Prostate gland (tissue), 2 donors: ENCODE measurements around the gene FGF19.

Experiments used
- POLR2A ChIP-seq: fragments of 450-650 bp; IDR thresholded peaks from one replicate; pipeline ENCODE4 v1.6.1; 2016; ENCODE audit warnings: antibody characterized with exemption, mild to moderate bottlenecking
- TF ChIP-seq, protein P1 (sequence below), 4 experiments: fragments of 200-600 bp in 2 of 4; fragments of 450-650 bp in 2 of 4; sonication (generic) in 2 of 4; IDR thresholded peaks; 1 replicate in 3 of 4; 2 replicates in 1 of 4; pipeline ENCODE4 v1.5.1; 2016 to 2019; ENCODE audit warnings: antibody characterized with exemption in 4 of 4, mild to moderate bottlenecking in 2 of 4, moderate library complexity in 2 of 4

DNA sequence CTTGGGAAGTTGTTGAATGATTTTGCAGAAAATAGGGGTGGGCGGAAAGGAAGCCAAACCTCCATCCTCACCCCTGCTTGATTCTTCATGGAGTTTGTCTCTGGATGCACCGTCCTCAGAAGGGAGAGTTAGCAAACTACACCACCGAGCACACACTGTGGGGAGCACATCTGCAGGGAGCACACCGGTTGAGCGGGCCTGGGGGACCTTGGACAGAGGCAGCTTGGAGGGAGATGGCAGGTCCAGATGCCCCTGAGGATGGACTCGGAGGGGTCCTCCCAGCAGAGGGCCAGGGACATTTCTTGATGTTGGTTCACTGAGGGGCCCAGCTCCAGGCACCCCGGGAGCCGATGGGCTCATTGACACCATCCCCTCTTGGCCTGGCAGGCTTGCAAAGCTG is 15.1 kb upstream of the FGF19 start:
- TF ChIP-seq, protein P1, sequence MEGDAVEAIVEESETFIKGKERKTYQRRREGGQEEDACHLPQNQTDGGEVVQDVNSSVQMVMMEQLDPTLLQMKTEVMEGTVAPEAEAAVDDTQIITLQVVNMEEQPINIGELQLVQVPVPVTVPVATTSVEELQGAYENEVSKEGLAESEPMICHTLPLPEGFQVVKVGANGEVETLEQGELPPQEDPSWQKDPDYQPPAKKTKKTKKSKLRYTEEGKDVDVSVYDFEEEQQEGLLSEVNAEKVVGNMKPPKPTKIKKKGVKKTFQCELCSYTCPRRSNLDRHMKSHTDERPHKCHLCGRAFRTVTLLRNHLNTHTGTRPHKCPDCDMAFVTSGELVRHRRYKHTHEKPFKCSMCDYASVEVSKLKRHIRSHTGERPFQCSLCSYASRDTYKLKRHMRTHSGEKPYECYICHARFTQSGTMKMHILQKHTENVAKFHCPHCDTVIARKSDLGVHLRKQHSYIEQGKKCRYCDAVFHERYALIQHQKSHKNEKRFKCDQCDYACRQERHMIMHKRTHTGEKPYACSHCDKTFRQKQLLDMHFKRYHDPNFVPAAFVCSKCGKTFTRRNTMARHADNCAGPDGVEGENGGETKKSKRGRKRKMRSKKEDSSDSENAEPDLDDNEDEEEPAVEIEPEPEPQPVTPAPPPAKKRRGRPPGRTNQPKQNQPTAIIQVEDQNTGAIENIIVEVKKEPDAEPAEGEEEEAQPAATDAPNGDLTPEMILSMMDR (IDR thresholded peaks at IDR 0.05), result no peak
- TF ChIP-seq POLR2A, result no peak
